GM12872 (cell line): ENCODE measurements around the gene RPUSD3.

Experiments
- TF ChIP-seq, protein P1 (sequence below): IDR thresholded peaks from 3 replicates; pipeline ENCODE4 v1.5.1; 2011; ENCODE audit warnings: low read depth, mild to moderate bottlenecking, low read length, moderate library complexity; ENCODE audit not compliant: insufficient read depth

The RPUSD3 gene

DNA sequence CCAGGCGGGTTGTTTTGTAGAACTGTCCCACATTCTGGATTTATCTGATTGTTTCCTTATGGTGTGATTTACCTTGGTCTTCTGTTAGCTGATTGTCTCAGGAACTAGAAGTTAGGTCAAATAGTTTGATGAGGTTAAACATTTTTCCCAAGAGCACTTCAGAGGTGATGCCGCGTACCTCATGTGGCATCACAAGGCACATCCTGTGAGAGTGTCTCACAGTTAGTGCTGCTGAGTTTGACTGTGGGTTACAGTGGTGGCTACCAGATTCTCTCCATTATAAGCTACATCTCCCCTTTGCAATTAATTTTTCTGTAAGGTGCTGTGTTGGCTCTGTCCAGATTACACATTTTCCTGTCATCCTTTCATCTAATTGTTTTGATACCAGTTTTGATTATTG, 12.6 kb downstream of the RPUSD3 start:
- TF ChIP-seq, protein P1, sequence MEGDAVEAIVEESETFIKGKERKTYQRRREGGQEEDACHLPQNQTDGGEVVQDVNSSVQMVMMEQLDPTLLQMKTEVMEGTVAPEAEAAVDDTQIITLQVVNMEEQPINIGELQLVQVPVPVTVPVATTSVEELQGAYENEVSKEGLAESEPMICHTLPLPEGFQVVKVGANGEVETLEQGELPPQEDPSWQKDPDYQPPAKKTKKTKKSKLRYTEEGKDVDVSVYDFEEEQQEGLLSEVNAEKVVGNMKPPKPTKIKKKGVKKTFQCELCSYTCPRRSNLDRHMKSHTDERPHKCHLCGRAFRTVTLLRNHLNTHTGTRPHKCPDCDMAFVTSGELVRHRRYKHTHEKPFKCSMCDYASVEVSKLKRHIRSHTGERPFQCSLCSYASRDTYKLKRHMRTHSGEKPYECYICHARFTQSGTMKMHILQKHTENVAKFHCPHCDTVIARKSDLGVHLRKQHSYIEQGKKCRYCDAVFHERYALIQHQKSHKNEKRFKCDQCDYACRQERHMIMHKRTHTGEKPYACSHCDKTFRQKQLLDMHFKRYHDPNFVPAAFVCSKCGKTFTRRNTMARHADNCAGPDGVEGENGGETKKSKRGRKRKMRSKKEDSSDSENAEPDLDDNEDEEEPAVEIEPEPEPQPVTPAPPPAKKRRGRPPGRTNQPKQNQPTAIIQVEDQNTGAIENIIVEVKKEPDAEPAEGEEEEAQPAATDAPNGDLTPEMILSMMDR: no peak

DNA sequence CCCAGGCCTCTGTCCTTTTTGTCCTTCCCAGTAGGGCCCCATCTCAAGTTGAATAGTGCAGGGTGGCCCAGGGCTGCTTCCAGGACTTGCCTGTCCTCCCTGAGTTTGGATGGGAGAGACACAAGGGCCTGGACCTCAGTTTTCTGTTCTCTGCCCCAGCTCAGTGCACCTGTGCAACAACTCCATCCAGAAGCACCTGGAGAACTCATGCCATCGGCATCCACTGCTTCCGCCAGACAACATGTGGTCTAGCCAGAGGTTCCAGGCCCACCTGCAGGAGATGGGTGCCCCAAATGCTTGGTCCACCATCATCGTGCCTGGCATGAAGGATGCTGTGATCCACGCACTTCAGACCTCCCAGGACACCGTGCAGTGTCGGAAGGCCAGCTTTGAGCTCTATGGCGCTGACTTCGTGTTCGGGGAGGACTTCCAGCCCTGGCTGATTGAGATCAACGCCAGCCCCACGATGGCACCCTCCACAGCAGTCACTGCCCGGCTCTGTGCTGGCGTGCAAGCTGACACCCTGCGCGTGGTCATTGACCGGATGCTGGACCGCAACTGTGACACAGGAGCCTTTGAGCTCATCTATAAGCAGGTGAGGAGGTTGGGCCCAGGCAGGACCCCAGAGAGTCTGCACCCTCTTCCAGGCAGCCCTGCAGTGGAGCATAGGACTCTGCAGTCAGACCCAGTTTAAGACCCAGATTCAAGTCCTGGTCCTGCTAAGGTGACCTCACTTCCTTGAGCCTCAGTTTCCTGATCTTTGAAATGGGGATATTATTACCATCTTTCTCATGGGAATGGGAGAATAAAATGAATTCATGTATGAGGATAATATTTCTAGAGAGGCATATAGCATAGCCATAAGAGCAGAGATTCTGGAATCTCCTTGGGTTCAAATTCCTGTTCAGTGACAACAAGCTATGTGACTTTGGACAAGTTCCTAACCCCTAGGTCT, 14.7 kb downstream of the RPUSD3 start:
- TF ChIP-seq, protein P1: no peak

DNA sequence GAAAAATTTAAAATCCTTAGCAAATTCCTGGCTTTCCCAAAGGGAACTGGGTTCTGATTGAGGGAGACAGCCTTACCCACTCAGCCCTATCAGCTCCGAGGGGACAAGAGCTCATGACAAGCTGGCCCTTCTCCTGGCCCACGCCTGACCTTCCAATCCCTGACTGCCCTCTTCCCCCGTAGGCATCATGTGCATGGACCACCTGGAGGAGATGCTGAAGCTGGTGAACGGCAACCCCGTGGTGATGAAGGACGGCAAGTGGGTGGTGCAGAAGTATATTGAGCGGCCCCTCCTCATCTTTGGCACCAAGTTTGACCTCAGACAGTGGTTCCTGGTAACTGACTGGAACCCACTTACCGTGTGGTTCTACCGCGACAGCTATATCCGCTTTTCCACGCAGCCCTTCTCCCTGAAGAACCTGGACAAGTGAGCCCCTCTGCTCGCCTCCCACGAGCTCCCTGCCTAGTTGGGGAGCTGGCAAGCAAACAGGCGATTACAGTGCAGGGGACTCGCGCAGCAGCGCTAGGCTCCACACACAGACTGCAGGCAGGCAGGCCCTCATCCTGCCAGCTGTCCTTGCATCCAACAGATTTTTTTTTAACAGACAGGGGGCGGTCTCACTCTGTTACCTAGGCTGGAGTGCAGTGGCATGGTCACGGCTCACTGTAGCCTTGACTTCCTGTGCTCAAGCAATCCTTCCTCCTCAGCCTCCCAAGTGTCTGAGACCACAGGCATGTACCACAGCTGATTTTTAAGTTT, 16.8 kb downstream of the RPUSD3 start:
- TF ChIP-seq, protein P1: peak; percentile 40

DNA sequence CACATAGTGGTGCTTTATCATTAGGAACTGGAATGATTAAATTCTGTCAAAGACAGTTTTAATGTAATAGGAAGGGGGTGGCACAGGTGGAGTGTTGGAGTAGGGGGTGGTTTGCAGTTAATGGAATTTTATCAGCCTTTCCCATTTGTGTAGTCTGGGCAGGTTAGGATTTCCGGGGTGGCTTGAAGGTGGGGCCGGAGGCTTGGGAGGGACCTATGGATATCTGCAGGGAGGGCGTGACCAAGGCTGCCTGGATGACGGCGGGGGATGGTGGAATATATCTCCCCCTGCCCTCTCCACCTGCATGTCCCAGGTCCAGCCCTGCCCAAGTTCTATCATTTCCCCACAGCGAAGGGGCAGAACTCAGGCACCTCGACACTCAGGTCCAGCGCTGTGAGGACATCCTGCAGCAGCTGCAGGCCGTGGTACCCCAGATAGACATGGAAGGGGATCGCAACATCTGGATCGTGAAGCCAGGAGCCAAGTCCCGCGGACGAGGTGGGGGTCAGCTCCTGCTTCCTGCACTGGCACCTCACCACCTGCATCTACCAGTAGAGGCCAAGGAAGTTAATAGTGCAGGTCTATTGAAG, 18.3 kb downstream of the RPUSD3 start:
- TF ChIP-seq, protein P1: no peak

DNA sequence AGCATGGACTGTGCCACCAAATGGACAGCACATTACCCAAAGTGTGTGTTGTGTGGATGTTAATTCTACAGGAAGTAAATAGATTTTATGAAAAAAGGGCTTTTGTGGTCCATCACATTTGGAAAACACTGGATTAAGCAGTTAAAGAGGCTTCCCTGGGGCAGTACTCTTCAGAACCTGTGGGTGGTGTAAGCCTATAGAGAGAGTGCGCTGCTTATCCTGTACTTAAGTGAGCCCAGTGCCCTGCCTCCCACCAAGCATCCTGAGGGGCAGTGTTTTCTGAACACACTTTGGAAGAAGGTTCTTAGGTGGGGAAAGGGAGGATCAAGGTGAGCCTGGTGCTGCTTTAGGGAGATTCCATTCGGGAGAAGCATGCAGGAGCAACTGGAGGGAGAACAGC, 22.9 kb downstream of the RPUSD3 start:
- TF ChIP-seq, protein P1: 0 out of 3 replicates have a peak, but pooled peaks have one; percentile 21

DNA sequence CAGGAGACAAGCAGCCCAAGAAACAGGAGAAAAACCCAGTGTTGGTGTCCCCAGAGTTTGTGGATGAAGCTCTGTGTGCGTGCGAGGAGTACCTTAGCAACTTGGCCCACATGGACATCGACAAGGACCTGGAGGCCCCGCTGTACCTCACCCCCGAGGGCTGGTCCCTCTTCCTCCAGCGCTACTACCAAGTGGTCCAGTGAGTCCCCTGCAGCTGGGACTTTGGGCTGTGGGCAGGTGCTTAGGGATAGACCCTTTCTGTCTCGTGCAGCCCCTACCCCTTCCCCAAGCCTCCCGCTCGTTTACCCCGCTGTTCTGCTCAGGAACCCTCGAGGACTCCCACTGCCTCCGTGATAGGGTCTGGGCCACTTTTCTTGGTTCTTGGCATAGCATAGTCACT, 23.3 kb downstream of the RPUSD3 start:
- TF ChIP-seq, protein P1: no peak
